Measurements from ENCODE around the gene TRPV2.

TRPV2 gene

GRCh38 chr17:16464303-16465051, 49.1 kb downstream of the TRPV2 start:
- in situ Hi-C loops (cut with MboI; ENCODE audit: low sequenced_read_pairs, unreplicated experiment), result no loop called here
- no peak for TF ChIP-seq CTCF (IDR thresholded peaks at IDR 0.05; ENCODE audit: borderline replicate concordance, control extremely low read depth, extremely low read depth, insufficient read depth, missing control alignments)
- DNase-seq (ENCODE audit: low spot score), result no peak

GRCh38 chr17:16465052-16465312, 49.6 kb downstream of the TRPV2 start:
- no peak for DNase-seq (ENCODE audit: low spot score)
- in situ Hi-C loops (cut with MboI; ENCODE audit: low sequenced_read_pairs, unreplicated experiment), result no loop called here
- TF ChIP-seq CTCF (IDR thresholded peaks at IDR 0.05; ENCODE audit: borderline replicate concordance, control extremely low read depth, extremely low read depth, insufficient read depth, missing control alignments), result no peak

- TF ChIP-seq CTCF (IDR thresholded peaks at IDR 0.05; ENCODE audit: borderline replicate concordance, control extremely low read depth, extremely low read depth, insufficient read depth, missing control alignments), result no peak
- no peak for DNase-seq (ENCODE audit: low spot score)
- in situ Hi-C loops (cut with MboI; ENCODE audit: low sequenced_read_pairs, unreplicated experiment), result no loop called here
Observed at GRCh38 chr17:16465861-16466338, 50.5 kb downstream of the TRPV2 start.

DNA sequence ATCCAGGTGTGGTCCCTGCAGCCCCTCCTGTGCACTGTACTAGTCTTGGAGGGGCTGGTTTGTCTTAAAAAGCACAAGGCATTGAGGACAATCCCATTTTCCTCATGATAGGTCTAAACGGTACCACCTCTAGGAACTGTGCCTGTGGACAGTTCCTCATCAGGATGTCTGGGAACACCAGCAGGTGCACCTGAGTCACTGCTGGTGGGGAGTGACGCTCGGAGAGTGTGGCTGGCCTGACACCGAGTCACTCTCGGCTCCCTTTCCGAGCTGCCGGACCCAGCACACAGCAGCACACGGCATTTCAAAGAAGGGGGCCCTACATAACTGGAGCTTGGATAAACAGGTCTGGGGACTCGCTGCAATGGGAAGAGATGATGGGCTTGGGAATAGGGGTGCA, 51.0 kb downstream of the TRPV2 start:
- TF ChIP-seq CTCF (IDR thresholded peaks at IDR 0.05; ENCODE audit: borderline replicate concordance, control extremely low read depth, extremely low read depth, insufficient read depth, missing control alignments), result no peak
- no peak for DNase-seq (ENCODE audit: low spot score)
- in situ Hi-C loops (cut with MboI; ENCODE audit: low sequenced_read_pairs, unreplicated experiment), result no loop called here

GRCh38 chr17:16467044-16467443, 51.7 kb downstream of the TRPV2 start:
- in situ Hi-C loops (cut with MboI; ENCODE audit: low sequenced_read_pairs, unreplicated experiment), result no loop called here
- TF ChIP-seq CTCF (IDR thresholded peaks at IDR 0.05; ENCODE audit: borderline replicate concordance, control extremely low read depth, extremely low read depth, insufficient read depth, missing control alignments), result no peak
- DNase-seq (ENCODE audit: low spot score), result no peak

- no peak for DNase-seq (ENCODE audit: low spot score)
- in situ Hi-C loops (cut with MboI; ENCODE audit: low sequenced_read_pairs, unreplicated experiment), result no loop called here
- no peak for TF ChIP-seq CTCF (IDR thresholded peaks at IDR 0.05; ENCODE audit: borderline replicate concordance, control extremely low read depth, extremely low read depth, insufficient read depth, missing control alignments)
Observed at GRCh38 chr17:16467886-16468285, 52.5 kb downstream of the TRPV2 start.
